ENCODE data around the gene VMP1. TPM values are rescaled to one million over a fixed set of nuclear protein-coding genes. Genes with fewer than 3 reads are reported as not detected.
"Not testable (repeated sequence)": the region's sequence is repeated elsewhere in the genome, so short reads cannot be mapped to it uniquely, and the experiment has no call there.

Gene VMP1
- total RNA-seq, 2 experiments from 2014 or later: 239 to 248 TPM

DNA sequence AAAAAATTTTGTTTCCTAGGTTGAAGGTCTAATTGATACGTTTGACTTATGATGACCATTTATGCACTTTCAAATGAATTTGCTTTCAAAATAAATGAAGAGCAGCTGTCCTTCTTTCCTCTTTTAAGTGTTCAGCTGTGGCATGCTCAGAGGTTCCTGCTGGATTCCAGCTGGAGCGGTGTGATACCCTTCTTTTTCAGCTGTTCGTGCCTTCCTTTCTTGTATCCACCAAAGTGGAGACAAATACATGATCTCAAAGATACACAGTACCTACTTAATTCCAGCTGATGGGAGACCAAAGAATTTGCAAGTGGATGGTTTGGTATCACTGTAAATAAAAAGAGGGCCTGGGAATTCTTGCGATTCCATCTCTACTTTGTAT lies 134.4 kb downstream of the VMP1 start:
- intact Hi-C loops (cut with micrococcal nuclease); H3K9me3 Mint-ChIP-seq; H3K27me3 Mint-ChIP-seq; DNase-seq; ATAC-seq: not testable (repeated sequence)
- ChIA-PET CTCF (interaction anchor here (1.6 to 5.8 kb wide), 3 partner anchors 56 to 89 kb away, joined by 4 to 51 read pairs (median 16); no protein-coding TSS in a partner anchor), POLR2A (interaction anchor here (0.6 to 27.9 kb wide), 9 partner anchors 9 to 1507 kb away, joined by 3 to 1156 read pairs (median 26); partner anchors contain the start of genes CLTC, PTRH2 and VMP1)
- Mint-ChIP-seq H3K4me1 (ENCODE audit: low read depth) (peaks cover 40% of the 10 kb centered on the region), H3K36me3 (ENCODE audit: low read depth) (peaks cover 61% of the 10 kb centered on the region), H3K27ac (peak overlapping the region; percentile 99), H3K4me3 (peak overlapping the region; percentile 83)

DNA sequence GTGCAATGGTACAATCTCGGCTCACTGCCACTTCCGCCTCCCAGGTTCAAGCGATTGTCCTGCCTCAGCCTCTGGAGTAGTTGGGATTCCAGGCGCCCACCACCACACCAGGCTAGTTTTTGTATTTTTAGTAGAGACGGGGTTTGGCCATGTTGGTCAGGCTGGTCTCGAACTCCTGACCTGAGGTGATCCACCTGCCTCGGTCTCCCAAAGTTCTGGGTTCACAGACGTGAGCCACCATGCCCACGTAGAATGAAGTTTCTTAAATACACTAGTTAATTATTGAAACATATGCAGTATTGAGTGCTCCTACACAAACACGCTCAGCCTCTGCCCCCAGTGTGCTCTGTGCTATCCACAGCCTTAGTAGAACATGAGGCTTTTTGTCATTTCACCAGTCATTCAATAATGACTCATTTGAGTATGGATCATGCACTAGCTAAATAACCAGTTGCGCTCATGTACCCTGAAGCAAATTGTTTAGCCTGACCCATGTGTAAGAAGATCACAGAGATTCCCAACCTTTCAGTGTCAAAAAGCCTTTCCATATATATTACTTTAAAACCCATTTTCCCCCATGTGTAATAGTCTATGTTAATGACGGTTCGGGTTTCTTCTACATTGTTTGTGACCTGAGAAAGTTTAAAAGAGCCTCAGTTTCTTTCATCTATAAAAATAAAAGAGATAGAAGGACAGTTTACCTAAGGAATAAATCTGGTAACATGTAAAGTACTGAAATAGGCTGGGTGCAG lies 135.6 kb downstream of the VMP1 start:
- CTCF ChIA-PET: interaction anchor here (3.3 kb wide), 1 partner anchor 89 kb away, joined by 16 read pairs; no protein-coding TSS in a partner anchor
- intact Hi-C loops (cut with micrococcal nuclease): loop anchor here (1.0 kb wide), 1 partner anchor 18 kb away; no protein-coding TSS in a partner anchor
- Mint-ChIP-seq H3K9me3 (no peaks in the 10 kb centered on the region), H3K36me3 (ENCODE audit: low read depth) (peaks cover 55% of the 10 kb centered on the region), H3K4me3 (peak overlapping the region; percentile 83), H3K27ac (peak overlapping the region; percentile 99), H3K27me3 (peaks cover 2% of the 10 kb centered on the region), H3K4me1 (ENCODE audit: low read depth) (peaks cover 42% of the 10 kb centered on the region)
- DNase-seq (peak; percentile 81), ATAC-seq (peak; percentile 68)
- POLR2A ChIA-PET: interaction anchor here (0.6 to 27.9 kb wide), 7 partner anchors 8 to 91 kb away, joined by 3 to 1156 read pairs (median 420); partner anchors contain the start of genes RPS6KB1 and TUBD1
- TF ChIP-seq, protein P1, sequence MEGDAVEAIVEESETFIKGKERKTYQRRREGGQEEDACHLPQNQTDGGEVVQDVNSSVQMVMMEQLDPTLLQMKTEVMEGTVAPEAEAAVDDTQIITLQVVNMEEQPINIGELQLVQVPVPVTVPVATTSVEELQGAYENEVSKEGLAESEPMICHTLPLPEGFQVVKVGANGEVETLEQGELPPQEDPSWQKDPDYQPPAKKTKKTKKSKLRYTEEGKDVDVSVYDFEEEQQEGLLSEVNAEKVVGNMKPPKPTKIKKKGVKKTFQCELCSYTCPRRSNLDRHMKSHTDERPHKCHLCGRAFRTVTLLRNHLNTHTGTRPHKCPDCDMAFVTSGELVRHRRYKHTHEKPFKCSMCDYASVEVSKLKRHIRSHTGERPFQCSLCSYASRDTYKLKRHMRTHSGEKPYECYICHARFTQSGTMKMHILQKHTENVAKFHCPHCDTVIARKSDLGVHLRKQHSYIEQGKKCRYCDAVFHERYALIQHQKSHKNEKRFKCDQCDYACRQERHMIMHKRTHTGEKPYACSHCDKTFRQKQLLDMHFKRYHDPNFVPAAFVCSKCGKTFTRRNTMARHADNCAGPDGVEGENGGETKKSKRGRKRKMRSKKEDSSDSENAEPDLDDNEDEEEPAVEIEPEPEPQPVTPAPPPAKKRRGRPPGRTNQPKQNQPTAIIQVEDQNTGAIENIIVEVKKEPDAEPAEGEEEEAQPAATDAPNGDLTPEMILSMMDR (IDR thresholded peaks at IDR 0.05): no peak

DNA sequence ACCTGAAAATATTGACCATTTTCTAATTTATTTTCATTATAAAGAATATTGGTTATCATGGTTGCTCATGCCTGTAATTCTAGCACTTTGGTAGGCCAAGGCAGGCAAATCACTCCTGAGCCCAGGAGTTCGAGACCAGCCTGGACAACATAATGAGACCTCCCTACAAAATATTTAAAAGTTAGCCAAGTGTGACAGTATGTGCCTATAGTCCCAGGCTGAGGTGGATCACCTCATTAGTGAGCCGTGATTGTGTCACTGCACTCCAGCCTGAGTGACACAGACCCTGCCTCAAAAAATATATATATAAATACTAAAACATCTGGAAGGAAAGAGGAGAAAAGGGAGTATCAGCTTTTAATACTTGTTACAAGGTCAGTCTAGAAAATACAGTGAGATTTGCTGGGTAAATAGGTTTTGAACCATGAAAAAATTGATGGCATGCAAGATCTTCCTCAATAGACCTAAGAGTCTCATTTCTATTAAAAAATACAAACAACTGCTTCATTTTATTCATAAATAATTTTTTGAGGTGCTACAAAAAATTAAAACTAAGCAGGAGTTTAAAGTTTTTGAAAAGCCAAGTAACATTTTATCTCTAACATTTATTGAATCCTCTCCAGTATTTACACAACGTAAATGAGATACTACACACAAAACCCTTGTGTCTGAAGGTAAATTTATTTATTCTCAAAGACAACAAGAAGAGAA lies 137.6 kb downstream of the VMP1 start:
- no peak for DNase-seq
- peaks cover 59% of the 10 kb centered on the region for H3K4me1 Mint-ChIP-seq (ENCODE audit: low read depth)
- POLR2A ChIA-PET: interaction anchor here (2.6 to 27.9 kb wide), 5 partner anchors 16 to 93 kb away, joined by 7 to 1156 read pairs (median 443); partner anchors contain the start of genes RPS6KB1 and TUBD1
- peak overlapping the region; percentile 54 for H3K4me3 Mint-ChIP-seq
- TF ChIP-seq, protein P1 (IDR thresholded peaks at IDR 0.05): no peak
- intact Hi-C loops (cut with micrococcal nuclease): loop anchor here (5.0 kb wide), 1 partner anchor 93 kb away; no protein-coding TSS in a partner anchor
- H3K36me3 Mint-ChIP-seq (ENCODE audit: low read depth): peaks cover 36% of the 10 kb centered on the region
- ATAC-seq: no peak
- no peaks in the 10 kb centered on the region for H3K9me3 Mint-ChIP-seq
- CTCF ChIA-PET: interaction anchor here (6.7 kb wide), 1 partner anchor 13 kb away, joined by 40 read pairs; no protein-coding TSS in a partner anchor
- H3K27me3 Mint-ChIP-seq: no peaks in the 10 kb centered on the region
- H3K27ac Mint-ChIP-seq: peak overlapping the region; percentile 80

DNA sequence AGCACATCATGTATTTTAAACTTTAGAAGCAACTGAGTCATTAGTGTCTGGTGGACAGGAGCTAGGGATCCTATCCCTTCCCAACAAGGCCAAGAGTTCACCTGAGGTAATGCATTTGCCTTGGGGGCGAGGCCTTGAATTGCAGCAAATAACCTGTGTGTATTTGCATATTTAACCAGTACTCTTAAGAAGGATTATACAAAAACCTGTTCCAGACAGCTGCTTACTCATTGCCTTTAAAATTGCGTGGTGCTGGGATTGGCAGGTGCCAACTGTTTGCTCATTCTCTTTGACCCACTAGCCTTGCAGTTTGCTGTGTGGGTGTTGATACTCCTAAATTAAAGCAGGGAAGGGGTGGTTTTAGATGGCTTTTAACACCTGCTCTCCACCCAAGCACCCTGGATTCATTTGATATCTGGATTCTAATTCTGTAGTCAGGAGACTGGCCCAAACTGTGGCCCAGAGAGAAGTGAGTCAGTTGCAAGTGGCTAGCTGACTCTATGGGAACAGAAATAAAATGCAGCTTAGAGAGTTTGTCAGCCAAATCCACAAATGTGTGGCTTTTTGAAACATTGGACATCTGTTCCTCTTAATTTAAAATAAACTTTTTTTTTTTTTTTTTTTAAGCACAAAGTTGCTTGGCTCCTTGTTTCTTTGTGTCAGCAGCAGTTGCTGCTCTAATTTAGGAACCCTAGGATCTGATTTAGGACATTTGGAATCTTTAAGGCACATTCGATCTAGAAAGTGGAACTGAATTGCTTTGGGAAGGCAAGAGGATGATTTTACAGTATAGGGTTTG lies 138.3 kb downstream of the VMP1 start:
- ATAC-seq: peak; percentile 5
- Mint-ChIP-seq H3K9me3 (no peaks in the 10 kb centered on the region), H3K36me3 (ENCODE audit: low read depth) (peaks cover 28% of the 10 kb centered on the region), H3K27ac (peak overlapping the region; percentile 80), H3K4me3 (peak overlapping the region; percentile 54), H3K27me3 (no peaks in the 10 kb centered on the region), H3K4me1 (ENCODE audit: low read depth) (peaks cover 59% of the 10 kb centered on the region)
- intact Hi-C loops (cut with micrococcal nuclease): loop anchor here (5.0 kb wide), 1 partner anchor 93 kb away; no protein-coding TSS in a partner anchor
- DNase-seq: peak; percentile 63
- CTCF ChIA-PET: interaction anchor here (1.0 to 6.7 kb wide), 4 partner anchors 13 to 87 kb away, joined by 3 to 40 read pairs (median 4); no protein-coding TSS in a partner anchor
- POLR2A ChIA-PET: interaction anchor here (0.9 to 27.9 kb wide), 7 partner anchors 7 to 139 kb away, joined by 3 to 1156 read pairs (median 420); partner anchors contain the start of genes PTRH2, RPS6KB1 and TUBD1
- TF ChIP-seq, protein P1 (IDR thresholded peaks at IDR 0.05): no peak

All from activated CD8-positive, alpha-beta T cell treated with anti-CD3 and anti-CD28 coated beads for 36 hours (primary cell).